CD8-positive, alpha-beta memory T cell (primary cell): ENCODE data around the gene AKAP8L. TPM values are rescaled to one million over a fixed set of nuclear protein-coding genes. Genes with fewer than 3 reads are reported as not detected.

Source experiments
- CTCF ChIA-PET: fragments of 350-600 bp; sonication (Branson Sonifier 250); formaldehyde crosslinking; loops from one replicate; lab custom pipeline; 2021; ENCODE audit warnings: antibody characterized with exemption; lab: Charles Lee
- POLR2A ChIA-PET: fragments of 350-600 bp; sonication (Branson Sonifier 250); formaldehyde crosslinking; loops from one replicate; lab custom pipeline; 2021; ENCODE audit warnings: antibody characterized with exemption; lab: Charles Lee
- DNase-seq, 5 donors: peaks; one replicate each; pipeline versions ENCODE4 v3.0.0 to v3.0.0-alpha.2; 2020 to 2022; ENCODE audit warnings: mixed read lengths in 1 of 5
- H3K27ac ChIP-seq: one replicate; pipeline ENCODE4 v1.7.0; 2013; ENCODE audit warnings: low read depth, mild to moderate bottlenecking, low read length, moderate library complexity
- H3K27me3 ChIP-seq: 2 replicates; pipeline ENCODE4 v1.7.0; 2013; ENCODE audit warnings: low read length, mild to moderate bottlenecking; ENCODE audit not compliant: insufficient read depth, poor library complexity, severe bottlenecking
- H3K36me3 ChIP-seq: 2 replicates; pipeline ENCODE4 v1.7.0; 2013; ENCODE audit warnings: mild to moderate bottlenecking, low read length, moderate library complexity; ENCODE audit not compliant: insufficient read depth
- H3K4me1 ChIP-seq: 2 replicates; pipeline ENCODE4 v1.7.0; 2013; ENCODE audit warnings: mild to moderate bottlenecking, low read length, moderate library complexity; ENCODE audit not compliant: insufficient read depth
- H3K4me3 ChIP-seq: 2 replicates; pipeline ENCODE4 v1.7.0; 2013; ENCODE audit warnings: mild to moderate bottlenecking, low read length
- H3K9me3 ChIP-seq: 2 replicates; pipeline ENCODE4 v1.7.0; 2013; ENCODE audit warnings: mild to moderate bottlenecking, low read length
- H3K27ac Mint-ChIP-seq, 8 donors: one replicate each; pipeline ENCODE4 v1.8.0; 2020 to 2021; ENCODE audit warnings: mixed read lengths in 8 of 8, mild to moderate bottlenecking in 6 of 8, inconsistent platforms in 3 of 8, moderate library complexity in 3 of 8
- H3K27me3 Mint-ChIP-seq, 2 donors: one replicate each; pipeline ENCODE4 v1.8.0; 2020 to 2021; ENCODE audit warnings: mixed read lengths in 2 of 2, mild to moderate bottlenecking in 1 of 2, moderate library complexity in 1 of 2
- H3K36me3 Mint-ChIP-seq, 3 donors: one replicate each; pipeline ENCODE4 v1.8.0; 2020 to 2021; ENCODE audit warnings: mixed read lengths in 3 of 3, inconsistent platforms in 1 of 3, mild to moderate bottlenecking in 1 of 3
- H3K4me1 Mint-ChIP-seq, 3 donors: one replicate each; pipeline ENCODE4 v1.8.0; 2020 to 2021; ENCODE audit warnings: mixed read lengths in 3 of 3, inconsistent platforms in 1 of 3, mild to moderate bottlenecking in 1 of 3
- H3K4me3 Mint-ChIP-seq, 7 donors: one replicate each; pipeline ENCODE4 v1.8.0; 2020 to 2021; ENCODE audit warnings: mixed read lengths in 7 of 7, mild to moderate bottlenecking in 6 of 7, moderate library complexity in 4 of 7, inconsistent platforms in 2 of 7
- H3K9me3 Mint-ChIP-seq, 5 donors: one replicate each; pipeline ENCODE4 v1.8.0; 2020 to 2022; ENCODE audit warnings: mixed read lengths in 5 of 5, mild to moderate bottlenecking in 3 of 5, moderate library complexity in 2 of 5, inconsistent platforms in 1 of 5
- polyA plus RNA-seq: library from polyadenylated mRNA; unstranded; fragments of 300-500 nt; fragmentation: Illumina TruSeq; gene quantifications from one replicate; pipeline ENCODE4 v1.2.3, GENCODE V29; 2021
- total RNA-seq, 2 experiments: library from RNA; stranded (reverse); gene quantifications; one replicate each; pipeline ENCODE4 v1.2.3, GENCODE V29; 2021

The AKAP8L gene
- total and polyA plus RNA-seq, 3 experiments from 2014 or later = 69.8 to 74.9 (median 74.5) TPM

GRCh38 chr19:15441317-15441716 lies 22.5 kb upstream of the AKAP8L start:
- Mint-ChIP-seq H3K4me3 (no peak overlapping the region), H3K9me3 (no peaks in the 10 kb centered on the region), H3K4me1 (peaks cover 0 to under 1% (median 0%) of the 10 kb centered on the region in 3 donors), H3K27me3 (peaks cover 0 to 2% of the 10 kb centered on the region in 2 donors), H3K36me3 (peaks cover 0 to 1% (median 0%) of the 10 kb centered on the region in 3 donors), H3K27ac (no peak overlapping the region)
- no peaks in the 10 kb centered on the region for H3K4me1 ChIP-seq
- H3K27ac ChIP-seq = no peak overlapping the region
- DNase-seq = no peak
- no peaks in the 10 kb centered on the region for H3K9me3 ChIP-seq
- CTCF ChIA-PET = interaction anchor here (0.9 to 1.0 kb wide), 2 partner anchors 22 to 106 kb away, joined by 3 to 4 read pairs; partner anchors contain the start of gene AKAP8L
- H3K27me3 ChIP-seq = no peaks in the 10 kb centered on the region
- no peak overlapping the region for H3K4me3 ChIP-seq
- POLR2A ChIA-PET = no interaction called here
- H3K36me3 ChIP-seq = no peaks in the 10 kb centered on the region

- no peak overlapping the region for H3K4me3 ChIP-seq
- H3K4me1 Mint-ChIP-seq = peaks cover 0 to 1% (median 0%) of the 10 kb centered on the region in 3 donors
- CTCF ChIA-PET = no interaction called here
- no peak overlapping the region for H3K27ac Mint-ChIP-seq
- H3K9me3 ChIP-seq = no peaks in the 10 kb centered on the region
- no peaks in the 10 kb centered on the region for H3K9me3 Mint-ChIP-seq
- H3K27me3 ChIP-seq = no peaks in the 10 kb centered on the region
- H3K4me1 ChIP-seq = no peaks in the 10 kb centered on the region
- no peak for DNase-seq
- H3K4me3 Mint-ChIP-seq = no peak overlapping the region
- H3K36me3 ChIP-seq = no peaks in the 10 kb centered on the region
- no peaks in the 10 kb centered on the region for H3K27me3 Mint-ChIP-seq
- H3K27ac ChIP-seq = no peak overlapping the region
- H3K36me3 Mint-ChIP-seq = peaks cover 0 to 3% (median 0%) of the 10 kb centered on the region in 3 donors
- POLR2A ChIA-PET = no interaction called here
Observed at GRCh38 chr19:15439821-15440641, 21.2 kb upstream of the AKAP8L start.

- Histone ChIP-seq H3K4me1 (no peaks in the 10 kb centered on the region), H3K9me3 (no peaks in the 10 kb centered on the region), H3K27ac (no peak overlapping the region), H3K36me3 (no peaks in the 10 kb centered on the region), H3K27me3 (no peaks in the 10 kb centered on the region), H3K4me3 (no peak overlapping the region)
- Mint-ChIP-seq H3K36me3 (peaks cover 0 to 3% (median 0%) of the 10 kb centered on the region in 3 donors), H3K9me3 (no peaks in the 10 kb centered on the region), H3K4me1 (peaks cover 0 to 1% (median 0%) of the 10 kb centered on the region in 3 donors), H3K4me3 (no peak overlapping the region), H3K27ac (no peak overlapping the region), H3K27me3 (no peaks in the 10 kb centered on the region)
- POLR2A ChIA-PET = interaction anchor here (0.7 kb wide), 1 partner anchor 32 kb away, joined by 3 read pairs; no protein-coding TSS in a partner anchor
- no peak for DNase-seq
- CTCF ChIA-PET = interaction anchor here (0.8 kb wide), 1 partner anchor 20 kb away, joined by 3 read pairs; no protein-coding TSS in a partner anchor
Observed at GRCh38 chr19:15439078-15439799, 20.5 kb upstream of the AKAP8L start.

GRCh38 chr19:15438577-15438976 lies 19.8 kb upstream of the AKAP8L start:
- Histone ChIP-seq H3K27ac (no peak overlapping the region), H3K9me3 (no peaks in the 10 kb centered on the region), H3K4me3 (no peak overlapping the region), H3K36me3 (no peaks in the 10 kb centered on the region), H3K27me3 (no peaks in the 10 kb centered on the region), H3K4me1 (peaks cover under 1% of the 10 kb centered on the region)
- Mint-ChIP-seq H3K36me3 (peaks cover 0 to 3% (median 0%) of the 10 kb centered on the region in 3 donors), H3K27ac (no peak overlapping the region), H3K4me3 (no peak overlapping the region), H3K9me3 (no peaks in the 10 kb centered on the region), H3K27me3 (no peaks in the 10 kb centered on the region), H3K4me1 (peaks cover under 1 to 3% (median under 1%) of the 10 kb centered on the region in 3 donors)
- ChIA-PET POLR2A (interaction anchor here (0.7 kb wide), 1 partner anchor 31 kb away, joined by 3 read pairs; no protein-coding TSS in a partner anchor), CTCF (interaction anchor here (0.8 kb wide), 1 partner anchor 19 kb away, joined by 3 read pairs; no protein-coding TSS in a partner anchor)
- DNase-seq = no peak

GRCh38 chr19:15438124-15438496 lies 19.3 kb upstream of the AKAP8L start:
- no peak overlapping the region for H3K27ac Mint-ChIP-seq
- peaks cover 5 to 8% (median 5%) of the 10 kb centered on the region in 3 donors for H3K4me1 Mint-ChIP-seq
- no peak overlapping the region for H3K4me3 Mint-ChIP-seq
- Histone ChIP-seq H3K27me3 (no peaks in the 10 kb centered on the region), H3K36me3 (no peaks in the 10 kb centered on the region), H3K4me1 (peaks cover 4% of the 10 kb centered on the region), H3K9me3 (no peaks in the 10 kb centered on the region), H3K4me3 (no peak overlapping the region), H3K27ac (no peak overlapping the region)
- POLR2A ChIA-PET = no interaction called here
- DNase-seq = no peak
- no peaks in the 10 kb centered on the region for H3K27me3 Mint-ChIP-seq
- H3K36me3 Mint-ChIP-seq = peaks cover 0 to 4% (median 0%) of the 10 kb centered on the region in 3 donors
- CTCF ChIA-PET = no interaction called here
- H3K9me3 Mint-ChIP-seq = no peaks in the 10 kb centered on the region

GRCh38 chr19:15437355-15438123 lies 18.8 kb upstream of the AKAP8L start:
- Histone ChIP-seq H3K4me3 (no peak overlapping the region), H3K4me1 (peaks cover 4% of the 10 kb centered on the region), H3K27me3 (no peaks in the 10 kb centered on the region), H3K36me3 (no peaks in the 10 kb centered on the region), H3K27ac (no peak overlapping the region), H3K9me3 (no peaks in the 10 kb centered on the region)
- ChIA-PET POLR2A (no interaction called here), CTCF (interaction anchor here (2.6 kb wide), 1 partner anchor 18 kb away, joined by 15 read pairs; the partner anchor contains the start of gene AKAP8L)
- Mint-ChIP-seq H3K27me3 (no peaks in the 10 kb centered on the region), H3K27ac (peak overlapping the region in 1 of 8 donors; percentile 5), H3K9me3 (no peaks in the 10 kb centered on the region), H3K36me3 (peaks cover 0 to 6% (median 0%) of the 10 kb centered on the region in 3 donors), H3K4me3 (no peak overlapping the region), H3K4me1 (peaks cover 8 to 10% (median 9%) of the 10 kb centered on the region in 3 donors)
- DNase-seq = no peak

- ChIA-PET POLR2A (no interaction called here), CTCF (interaction anchor here (2.6 kb wide), 1 partner anchor 18 kb away, joined by 15 read pairs; the partner anchor contains the start of gene AKAP8L)
- H3K4me3 Mint-ChIP-seq = no peak overlapping the region
- H3K9me3 Mint-ChIP-seq = no peaks in the 10 kb centered on the region
- Histone ChIP-seq H3K36me3 (no peaks in the 10 kb centered on the region), H3K4me1 (peaks cover 6% of the 10 kb centered on the region), H3K9me3 (no peaks in the 10 kb centered on the region), H3K4me3 (no peak overlapping the region), H3K27me3 (no peaks in the 10 kb centered on the region), H3K27ac (no peak overlapping the region)
- peaks cover 0 to 10% (median 0%) of the 10 kb centered on the region in 3 donors for H3K36me3 Mint-ChIP-seq
- H3K4me1 Mint-ChIP-seq = peaks cover 11 to 13% (median 12%) of the 10 kb centered on the region in 3 donors
- no peak overlapping the region for H3K27ac Mint-ChIP-seq
- no peaks in the 10 kb centered on the region for H3K27me3 Mint-ChIP-seq
- no peak for DNase-seq
Observed at GRCh38 chr19:15436826-15437110, 18.0 kb upstream of the AKAP8L start.
